ENCODE measurements around the gene ACACA.
"Not testable (repeated sequence)": the region's sequence is repeated elsewhere in the genome, so short reads cannot be mapped to it uniquely, and the experiment has no call there.

The ACACA gene

GRCh38 chr17:37406635-37407461 is at the start of gene ACACA, which contains the start of gene TADA2A:
TSS of gene ACACA (minus strand) at chr17:37406836. CDS start at chr17:37406299, 537 bp downstream.
TSS of gene TADA2A (plus strand) at chr17:37406886. CDS start at chr17:37411366, 4,480 bp downstream.
- DNase-seq (ENCODE audit: low read depth), result no peak

GRCh38 chr17:37450112-37450511 is 43.5 kb upstream of the ACACA start:
- DNase-seq (ENCODE audit: low read depth), result no peak

- no peak for DNase-seq (ENCODE audit: low read depth)
Measured at GRCh38 chr17:37447641-37448040, 41.0 kb upstream of the ACACA start.

GRCh38 chr17:37446027-37446426 is 39.4 kb upstream of the ACACA start:
- DNase-seq (ENCODE audit: low read depth), result no peak

GRCh38 chr17:37441369-37442014 is 34.9 kb upstream of the ACACA start:
- DNase-seq (ENCODE audit: low read depth), result not testable (repeated sequence)

- DNase-seq (ENCODE audit: low read depth), result no peak
Measured at GRCh38 chr17:37440424-37440823, 33.8 kb upstream of the ACACA start.

- DNase-seq (ENCODE audit: low read depth), result no peak
Measured at GRCh38 chr17:37438141-37438540, 31.5 kb upstream of the ACACA start.

- no peak for DNase-seq (ENCODE audit: low read depth)
Measured at GRCh38 chr17:37432671-37433070, 26.0 kb upstream of the ACACA start.

GRCh38 chr17:37430051-37430627 is 23.5 kb upstream of the ACACA start:
- DNase-seq (ENCODE audit: low read depth), result no peak

GRCh38 chr17:37429453-37429852 is 22.8 kb upstream of the ACACA start:
- no peak for DNase-seq (ENCODE audit: low read depth)

- DNase-seq (ENCODE audit: low read depth), result no peak
Measured at GRCh38 chr17:37429039-37429438, 22.4 kb upstream of the ACACA start.

- DNase-seq (ENCODE audit: low read depth), result no peak
Measured at GRCh38 chr17:37425268-37425667, 18.6 kb upstream of the ACACA start.

GRCh38 chr17:37422971-37423625 is 16.5 kb upstream of the ACACA start:
- DNase-seq (ENCODE audit: low read depth), result no peak

GRCh38 chr17:37417852-37418251 is 11.2 kb upstream of the ACACA start:
- no peak for DNase-seq (ENCODE audit: low read depth)

- DNase-seq (ENCODE audit: low read depth), result no peak
Measured at GRCh38 chr17:37413875-37414519, 7.4 kb upstream of the ACACA start.

- DNase-seq (ENCODE audit: low read depth), result no peak
Measured at GRCh38 chr17:37410357-37410756, 3.7 kb upstream of the ACACA start.

GRCh38 chr17:37408145-37408479 is 1.5 kb upstream of the ACACA start:
- not testable (repeated sequence) for DNase-seq (ENCODE audit: low read depth)

- DNase-seq (ENCODE audit: low read depth), result no peak
Measured at GRCh38 chr17:37405955-37406634, 541 bp downstream of the ACACA start.

- DNase-seq (ENCODE audit: low read depth), result not testable (repeated sequence)
Measured at GRCh38 chr17:37405522-37405921, 1.1 kb downstream of the ACACA start.

GRCh38 chr17:37400505-37400904 is 6.1 kb downstream of the ACACA start:
- DNase-seq (ENCODE audit: low read depth), result no peak

- DNase-seq (ENCODE audit: low read depth), result no peak
Measured at GRCh38 chr17:37399265-37399803, 7.3 kb downstream of the ACACA start.

Data from HS-27A (cell line).